PC-9 (cell line): ENCODE data around the gene BIRC5.
"Not testable (repeated sequence)": the region's sequence is repeated elsewhere in the genome, so short reads cannot be mapped to it uniquely, and the experiment has no call there.

Source experiments
- CTCF ChIP-seq: fragments of 200-600 bp; sonication (generic); conservative IDR thresholded peaks from 2 replicates; pipeline ENCODE4 v1.6.1; 2017; ENCODE audit warnings: mixed run types, antibody characterized with exemption, mild to moderate bottlenecking, moderate library complexity
- EZH2 ChIP-seq: fragments of 200-600 bp; sonication (generic); IDR thresholded peaks from 2 replicates; pipeline ENCODE4 v1.8.0; 2017; ENCODE audit warnings: antibody characterized with exemption, low read depth

- TF ChIP-seq CTCF, EZH2: not testable (repeated sequence)
Measured at GRCh38 chr17:78235022-78235421, 21.0 kb downstream of the BIRC5 start.
